Stimulated activated CD8-positive, alpha-beta memory T cell treated with anti-CD3 and anti-CD28 coated beads, Interleukin-15, amount 100 ng/mL, for 24 hours (primary cell): ENCODE data around the gene ABL2.
"Not testable (repeated sequence)": the region's sequence is repeated elsewhere in the genome, so short reads cannot be mapped to it uniquely, and the experiment has no call there.

Source experiments
- DNase-seq: peaks from one replicate; pipeline ENCODE4 v3.0.0-alpha.2; 2020; ENCODE audit warnings: low read depth

The ABL2 gene

DNA sequence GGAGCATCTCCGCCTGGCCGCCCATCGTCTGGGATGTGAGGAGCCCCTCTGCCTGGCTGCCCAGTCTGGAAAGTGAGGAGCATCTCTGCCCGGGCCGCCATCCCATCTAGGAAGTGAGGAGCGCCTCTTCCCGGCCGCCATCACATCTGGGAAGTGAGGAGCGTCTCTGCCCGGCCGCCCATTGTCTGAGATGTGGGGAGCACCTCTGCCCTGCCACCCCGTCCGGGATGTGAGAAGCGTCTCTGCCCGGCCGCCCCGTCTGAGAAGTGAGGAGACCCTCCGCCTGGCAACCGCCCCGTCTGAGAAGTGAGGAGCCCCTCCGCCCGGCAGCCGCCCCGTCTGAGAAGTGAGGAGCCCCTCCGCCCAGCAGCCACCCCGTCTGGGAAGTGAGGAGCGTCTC is 94.3 kb downstream of the ABL2 start:
- DNase-seq, result not testable (repeated sequence)

DNA sequence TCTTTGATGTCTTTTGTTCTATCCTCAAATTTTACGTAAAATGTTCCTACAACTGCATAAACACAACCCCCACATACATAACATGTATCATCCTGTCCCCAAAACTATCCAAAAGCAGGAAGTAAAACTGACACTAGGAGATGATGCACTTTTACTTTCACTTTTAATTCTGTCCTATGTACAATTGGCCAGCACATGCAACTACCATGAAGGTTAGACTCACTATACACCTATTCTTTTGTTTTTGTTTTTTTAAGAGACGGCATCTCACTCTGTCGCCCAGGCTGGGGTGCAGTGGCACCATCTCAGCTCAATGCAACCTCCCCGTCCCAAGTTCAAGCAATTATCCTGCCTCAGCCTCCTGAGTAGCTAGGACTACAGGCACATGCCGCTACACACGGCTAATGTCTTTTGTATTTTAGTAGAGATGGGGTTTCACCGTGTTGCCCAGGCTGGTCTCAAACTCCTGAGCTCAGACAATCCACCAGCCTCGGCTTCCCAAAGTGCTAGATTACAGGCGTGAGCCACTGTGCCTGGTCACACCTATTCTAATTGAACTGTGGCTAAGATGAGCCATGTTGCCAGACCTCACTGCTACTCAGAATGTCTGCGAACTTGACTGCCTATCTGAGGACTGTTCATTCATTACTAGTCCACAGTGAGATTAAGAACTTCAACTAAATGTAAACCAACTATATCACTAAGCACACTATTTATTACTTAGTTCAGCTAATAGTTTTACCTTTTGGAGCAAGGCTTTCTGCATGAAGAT is 99.6 kb downstream of the ABL2 start:
- DNase-seq, result no peak

DNA sequence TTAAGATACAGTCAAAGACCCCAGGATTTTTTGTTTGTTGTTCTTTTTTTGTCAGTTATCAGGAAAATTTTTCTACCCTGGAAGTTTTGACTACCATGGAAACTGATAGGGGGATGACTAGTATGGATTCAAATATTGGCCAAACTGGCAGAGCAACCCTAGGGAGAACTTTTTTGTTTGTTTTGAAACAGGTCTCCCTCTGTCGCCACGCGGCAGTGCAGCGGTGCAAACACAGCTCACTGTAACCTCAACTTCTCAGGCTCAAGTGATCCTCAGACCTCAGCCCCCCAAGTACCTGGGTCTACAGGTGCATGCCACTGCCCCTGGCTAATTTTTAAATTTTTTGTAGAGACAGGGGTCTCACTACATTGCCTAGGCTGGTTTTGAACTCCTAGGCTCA is 101.0 kb downstream of the ABL2 start:
- no peak for DNase-seq

DNA sequence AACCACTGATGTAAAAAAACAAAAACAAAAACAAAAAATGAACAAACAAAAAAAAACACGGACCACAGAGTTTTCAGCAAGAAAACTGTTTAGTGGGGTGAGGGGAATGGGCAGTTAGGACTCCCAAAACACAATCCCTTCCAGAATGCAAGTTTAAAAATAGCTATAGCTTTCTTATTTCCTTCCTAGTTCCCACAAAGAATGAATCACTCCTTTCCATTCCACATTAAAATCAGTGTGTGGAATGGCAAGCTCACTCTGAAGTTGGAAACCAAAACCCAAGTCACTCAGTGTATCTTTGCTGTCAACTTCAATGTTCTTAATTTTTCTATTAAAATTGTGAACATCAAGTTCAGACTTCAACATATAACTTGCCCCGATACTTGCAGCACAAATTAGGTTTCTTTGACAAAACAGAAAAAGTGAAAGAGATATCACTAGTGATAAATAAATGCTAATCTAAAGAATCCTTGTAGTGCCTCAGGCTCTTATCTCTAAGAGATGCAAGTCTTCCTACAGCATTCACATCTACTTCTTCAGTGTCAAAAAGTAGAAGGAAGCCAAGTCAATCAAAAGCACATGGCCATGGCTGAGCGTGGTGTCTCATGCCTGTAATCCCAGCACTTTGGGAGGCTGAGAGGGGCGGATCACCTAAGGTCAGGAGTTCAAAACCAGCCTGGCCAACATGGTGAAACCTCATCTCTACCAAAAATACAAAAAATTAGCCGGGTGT is 102.1 kb downstream of the ABL2 start:
- no peak for DNase-seq

DNA sequence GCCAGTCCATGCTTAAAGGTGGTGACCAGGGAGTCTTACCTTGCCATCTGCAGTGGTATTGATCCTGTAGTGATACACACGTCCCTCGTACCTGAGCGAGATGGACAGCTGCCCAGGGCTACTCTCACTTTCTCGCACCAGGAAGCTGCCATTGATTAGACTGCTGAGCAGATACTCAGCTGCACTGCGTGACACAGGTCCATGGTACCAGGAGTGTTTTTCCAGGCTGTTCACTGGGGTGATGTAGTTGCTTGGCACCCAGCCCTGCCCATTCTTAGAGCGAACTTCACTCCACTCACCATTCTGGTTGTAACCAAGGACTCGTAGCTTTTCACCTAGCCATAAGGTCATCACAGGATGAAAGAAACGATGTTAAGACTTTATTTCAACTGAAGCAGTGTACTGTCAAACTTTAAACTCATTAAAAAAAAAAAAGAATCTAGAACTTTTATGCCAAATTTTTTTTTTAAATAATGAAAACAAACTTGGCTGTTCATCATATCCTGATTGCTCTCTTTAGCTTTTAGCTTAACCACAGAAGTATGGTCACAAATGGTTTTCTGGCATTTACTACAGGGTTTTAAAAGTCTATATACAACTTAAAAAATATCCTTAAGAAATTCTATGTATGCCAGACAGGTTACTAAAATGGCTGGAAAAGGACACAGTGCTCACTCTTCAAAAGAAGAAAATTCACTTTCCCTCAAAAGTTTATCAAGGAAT is 103.0 kb downstream of the ABL2 start:
- DNase-seq, result no peak

DNA sequence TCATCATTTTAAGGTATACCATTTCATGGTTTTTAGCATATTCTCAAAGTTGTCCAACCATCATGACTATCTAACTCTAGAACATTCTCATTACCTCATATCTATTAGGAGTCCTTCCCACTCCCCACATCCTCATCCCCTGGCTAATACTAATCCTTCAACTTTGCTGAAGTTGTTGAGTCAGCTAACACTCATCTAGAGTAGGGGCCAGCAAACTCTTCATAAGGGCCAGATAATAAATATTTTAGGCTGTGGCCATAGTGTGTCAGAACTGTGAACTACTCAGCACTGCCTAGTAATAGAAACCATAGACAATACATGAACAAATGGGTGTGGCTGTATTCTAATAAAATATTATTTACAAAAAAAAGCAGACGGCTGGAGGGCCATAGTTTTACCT is 104.6 kb downstream of the ABL2 start:
- no peak for DNase-seq

DNA sequence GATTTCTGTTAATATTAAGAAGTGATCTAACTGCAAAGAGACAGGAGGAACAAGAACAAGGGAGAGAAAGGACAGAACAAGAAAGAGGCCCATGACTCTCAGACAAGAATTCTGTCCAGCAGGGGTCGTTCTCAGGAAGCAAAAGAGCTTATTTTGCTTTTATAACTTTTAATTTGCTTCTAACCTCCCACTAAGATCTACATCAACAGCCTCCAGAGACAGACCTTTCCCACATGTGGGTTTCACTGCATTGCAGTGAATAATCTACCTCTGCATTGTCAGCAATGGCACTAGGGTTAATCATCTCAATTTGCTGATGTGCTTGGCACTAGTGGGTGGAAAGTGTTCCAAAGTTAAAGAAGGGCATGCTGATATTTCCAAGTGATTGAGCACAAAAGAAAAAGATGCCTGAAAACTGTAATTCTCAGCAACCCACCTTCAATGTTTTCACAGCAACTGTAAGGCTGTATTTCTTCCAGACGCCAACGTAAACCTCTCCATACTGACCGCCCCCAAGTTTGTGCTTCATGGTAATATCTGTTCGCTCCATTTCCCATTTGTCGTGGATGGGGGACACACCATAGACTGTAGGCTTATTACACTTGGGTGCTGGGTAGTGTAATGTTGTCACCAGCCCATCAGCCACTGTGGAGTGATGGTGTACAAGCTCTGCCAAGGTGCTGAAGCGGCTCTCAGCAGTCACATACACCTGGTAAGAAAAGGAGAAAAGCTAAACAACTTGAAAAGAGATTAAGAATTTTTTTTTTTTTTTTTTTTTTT is 108.1 kb downstream of the ABL2 start:
- DNase-seq, result no peak

DNA sequence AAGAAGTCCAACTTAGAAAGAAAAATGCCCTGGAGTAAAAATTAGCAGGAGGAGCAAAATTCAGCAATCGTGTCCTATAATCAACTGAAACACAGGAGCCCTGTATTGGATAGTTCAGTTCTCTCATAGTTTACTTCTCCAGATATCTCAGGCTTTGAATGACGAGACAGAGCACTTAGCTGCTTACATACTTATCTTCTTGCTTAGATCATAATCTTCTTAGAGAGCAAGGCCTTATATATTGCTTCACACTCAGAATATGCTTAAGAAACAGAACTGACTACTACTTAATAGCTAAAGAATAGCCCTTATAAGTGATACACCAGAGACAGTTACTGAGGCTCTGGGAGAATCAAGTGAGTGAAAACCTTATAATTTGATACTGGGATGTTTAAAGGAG is 108.7 kb downstream of the ABL2 start:
- no peak for DNase-seq

DNA sequence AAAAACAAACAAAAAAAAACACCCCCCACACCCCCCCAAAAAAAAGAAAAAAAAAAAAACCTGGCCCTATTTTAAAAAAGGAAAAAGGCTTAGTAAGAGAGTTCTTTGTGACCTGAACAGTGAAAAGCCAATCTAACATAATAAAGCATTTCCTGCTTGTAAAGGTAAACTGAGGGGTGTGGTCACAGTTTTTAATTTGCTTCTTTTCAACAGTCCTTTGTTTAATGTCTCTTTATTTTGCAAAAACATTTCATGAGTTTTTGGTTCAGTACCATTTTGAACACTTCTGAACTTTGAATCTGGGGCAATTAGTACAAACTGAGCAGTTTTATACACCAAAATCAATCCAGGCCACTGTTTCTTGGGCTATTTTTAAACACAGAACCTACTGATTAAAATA is 110.0 kb downstream of the ABL2 start:
- DNase-seq, result no peak

DNA sequence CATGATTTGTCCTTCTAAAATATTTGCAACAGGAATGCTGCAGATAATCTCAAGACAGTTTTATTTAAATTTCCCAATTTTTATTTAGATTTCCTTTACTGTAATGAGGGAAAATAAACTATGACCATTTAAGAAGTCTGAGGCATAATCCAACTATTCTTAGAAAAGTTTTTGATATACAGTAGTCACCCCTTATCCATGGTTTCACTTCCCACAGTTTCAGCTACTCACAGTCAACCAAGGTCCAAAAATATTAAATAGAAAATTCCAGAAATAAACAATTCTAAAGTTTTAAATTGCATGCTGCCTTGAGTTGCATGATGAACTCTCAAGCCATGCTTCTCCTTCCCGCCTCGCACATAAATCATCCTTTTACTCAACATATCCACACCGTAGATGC is 114.3 kb downstream of the ABL2 start:
- DNase-seq, result no peak

DNA sequence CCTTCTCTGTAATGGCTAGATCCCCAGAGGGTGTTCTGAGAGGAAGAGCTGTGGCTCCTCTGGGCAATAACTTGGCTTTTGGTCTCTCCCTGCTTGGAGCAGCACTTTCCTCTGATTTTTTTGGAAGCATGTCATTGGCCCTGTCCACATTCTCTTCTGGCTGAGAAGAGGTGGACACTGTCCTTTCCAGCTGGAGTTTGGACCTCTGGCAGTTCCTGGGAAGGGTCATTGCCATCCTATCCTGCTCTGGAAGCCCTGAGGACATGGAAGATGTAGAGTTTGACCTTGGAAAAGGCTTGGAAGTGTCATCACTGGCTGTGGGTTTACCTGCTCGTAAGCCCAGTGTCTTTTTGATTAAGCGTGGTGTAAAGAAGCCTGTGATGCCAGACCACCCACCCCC is 120.8 kb downstream of the ABL2 start:
- DNase-seq, result no peak

DNA sequence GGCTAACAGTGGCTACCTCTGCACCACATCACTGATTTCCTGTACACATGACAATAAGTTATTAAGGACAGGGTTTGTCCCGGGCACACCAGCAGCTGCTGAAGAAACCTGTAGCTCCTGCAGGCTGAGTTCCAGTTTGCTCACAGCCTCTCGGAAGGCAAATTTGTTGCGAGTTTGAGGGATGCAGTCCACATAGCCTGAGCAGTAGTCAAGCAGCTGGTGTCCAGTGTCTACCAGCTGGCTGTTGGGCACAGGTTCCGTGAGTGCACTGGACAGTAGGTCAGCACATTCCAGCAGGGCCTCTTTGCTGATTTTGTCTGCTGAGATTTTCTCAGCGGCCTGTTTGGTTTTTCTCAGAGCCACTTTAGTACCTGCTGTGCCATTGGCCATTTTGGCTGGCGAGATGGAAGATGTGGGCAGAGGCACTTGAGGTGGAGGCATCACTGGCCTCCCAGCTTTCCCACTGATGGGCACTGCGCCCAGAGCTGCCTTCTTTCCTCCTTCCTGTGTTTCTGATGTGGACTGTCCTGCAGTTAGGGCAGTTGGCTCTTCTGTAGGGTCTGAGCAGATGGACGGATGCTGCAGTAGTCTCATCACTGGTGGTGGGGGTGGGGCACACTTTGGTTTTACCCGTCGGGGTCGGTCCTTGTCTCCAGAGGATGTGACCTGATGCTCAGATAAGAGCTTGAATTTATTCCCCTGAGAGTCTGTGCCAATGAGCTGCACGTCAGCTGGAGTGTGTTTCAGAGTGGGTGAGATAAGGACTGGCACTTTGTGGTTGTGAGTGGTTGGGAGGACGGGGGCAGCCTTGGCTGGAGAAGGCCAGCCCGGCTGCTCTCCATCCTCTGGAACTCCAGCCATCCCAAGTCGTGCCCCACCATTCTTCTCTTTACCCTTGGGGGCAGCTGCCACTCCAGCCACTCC is 121.5 kb downstream of the ABL2 start:
- DNase-seq, result no peak

DNA sequence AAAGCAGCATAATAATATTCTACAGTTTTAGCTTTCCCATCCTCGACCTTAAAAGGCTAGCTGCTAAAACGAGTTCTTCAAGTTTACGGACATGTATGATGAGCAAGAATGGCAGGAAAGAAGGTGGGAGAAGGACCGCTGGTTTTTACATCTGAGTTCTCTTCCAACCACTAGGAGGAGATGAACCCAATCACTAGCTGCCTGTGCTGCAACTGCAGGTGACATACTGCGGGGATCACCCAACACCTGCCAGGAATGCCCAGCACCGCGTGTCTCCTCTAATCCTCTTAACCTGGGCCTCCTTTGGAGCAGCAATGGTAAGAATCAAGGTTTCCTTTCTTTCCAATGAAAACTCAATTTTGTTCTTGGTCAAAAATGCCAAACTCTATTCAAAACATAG is 124.1 kb downstream of the ABL2 start:
- DNase-seq, result no peak

DNA sequence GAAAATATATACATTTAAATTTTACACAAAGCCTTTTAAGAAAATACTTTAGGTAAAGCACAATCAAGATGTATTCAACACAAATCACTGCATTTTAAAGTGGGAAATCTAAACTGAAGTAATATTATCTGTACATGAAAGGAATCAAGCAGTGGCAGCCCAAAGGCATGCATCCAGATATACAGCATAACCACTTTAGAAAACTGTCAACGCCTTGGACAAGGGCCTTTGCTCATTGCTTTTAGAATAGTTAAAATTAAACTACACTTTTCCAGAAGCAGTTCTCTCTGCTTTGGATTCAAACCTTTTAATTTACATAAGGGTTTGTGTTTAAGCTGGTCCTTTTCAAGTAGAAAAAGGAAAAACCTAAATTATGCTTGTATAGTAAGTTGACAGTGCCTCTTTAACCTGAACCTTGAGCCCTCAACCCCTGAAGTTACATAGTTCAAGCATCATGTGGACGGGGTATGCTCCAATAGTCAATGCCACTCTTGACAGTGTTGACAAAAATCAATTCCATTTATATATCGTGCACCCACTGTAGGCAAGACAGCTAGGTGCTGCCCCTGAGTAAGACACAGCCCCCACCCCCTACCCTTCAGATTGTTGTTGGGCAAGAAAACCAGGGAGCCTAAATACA is 124.7 kb downstream of the ABL2 start:
- DNase-seq, result no peak

DNA sequence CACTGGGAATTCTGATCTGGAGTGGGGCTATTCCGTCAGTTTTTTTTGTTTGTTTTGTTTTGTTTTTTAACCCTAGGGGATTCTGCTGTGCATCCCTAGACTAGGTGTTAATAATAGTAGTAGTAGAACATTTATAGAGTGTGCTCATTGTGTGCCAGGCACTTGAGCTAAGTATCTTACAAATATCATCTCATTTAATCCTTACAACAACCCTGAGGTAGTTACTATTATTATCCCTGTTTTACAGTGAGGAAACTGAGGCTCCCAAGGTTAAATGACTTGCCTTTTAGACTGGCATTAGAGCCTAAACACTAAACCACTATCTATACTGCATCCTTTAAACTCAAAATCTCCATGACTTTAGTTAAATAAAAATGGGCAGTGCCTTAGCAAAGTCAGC is 125.5 kb downstream of the ABL2 start:
- no peak for DNase-seq

DNA sequence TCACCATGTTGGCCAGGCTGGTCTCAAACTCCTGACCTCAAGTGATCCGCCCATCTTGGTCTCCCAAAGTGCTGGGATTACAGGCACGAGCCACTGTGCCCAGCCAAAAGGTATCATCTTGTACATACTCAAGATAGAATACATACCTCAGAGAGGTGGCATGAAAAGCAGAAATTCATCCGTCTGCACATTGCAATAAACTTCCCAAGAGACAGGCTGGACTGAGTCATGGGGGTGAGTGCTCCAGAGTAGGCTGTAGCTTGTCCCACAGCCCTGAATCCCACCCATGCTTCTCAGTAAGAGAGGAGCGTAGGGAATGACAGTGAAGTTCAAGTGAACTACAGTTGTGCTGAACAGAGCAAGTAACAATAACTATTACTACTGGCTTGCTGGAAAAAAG is 127.9 kb downstream of the ABL2 start:
- DNase-seq, result no peak

DNA sequence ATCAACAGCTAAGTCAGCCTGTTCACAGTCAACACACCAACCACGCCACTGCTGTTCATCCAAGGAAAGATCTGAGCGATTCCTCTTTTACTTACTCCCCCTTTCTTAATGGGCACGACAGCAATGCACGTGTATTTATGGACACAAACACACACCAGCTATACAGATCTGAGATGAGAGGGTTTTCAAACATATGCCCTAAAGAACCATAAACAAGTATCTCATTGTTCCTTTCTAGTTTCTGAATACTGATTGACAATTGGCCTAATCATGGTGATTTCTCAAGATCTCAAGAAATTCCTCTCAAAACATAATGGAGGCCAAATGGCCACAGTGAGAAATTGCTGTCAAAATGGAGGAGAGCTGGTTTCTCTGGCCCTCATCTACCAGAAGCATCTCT is 129.6 kb downstream of the ABL2 start:
- no peak for DNase-seq

DNA sequence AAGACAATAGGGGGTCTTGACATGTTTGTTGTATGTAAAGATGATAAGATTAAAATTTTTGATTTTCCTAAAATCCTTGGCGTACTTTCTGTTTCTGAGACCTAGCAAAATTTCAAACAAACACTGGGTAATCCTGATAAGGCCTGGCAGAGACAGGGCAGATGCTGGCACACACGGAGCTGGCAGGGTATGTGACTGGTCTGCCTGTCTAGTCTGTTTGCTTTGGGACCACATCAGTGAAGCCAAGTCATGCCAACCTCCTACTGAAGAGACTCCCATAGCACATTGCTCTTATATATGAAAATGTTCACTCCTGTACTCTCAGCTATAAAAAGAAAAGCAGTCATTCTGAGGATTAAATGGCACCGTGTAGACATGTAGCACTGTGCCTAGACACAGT is 133.6 kb downstream of the ABL2 start:
- no peak for DNase-seq

DNA sequence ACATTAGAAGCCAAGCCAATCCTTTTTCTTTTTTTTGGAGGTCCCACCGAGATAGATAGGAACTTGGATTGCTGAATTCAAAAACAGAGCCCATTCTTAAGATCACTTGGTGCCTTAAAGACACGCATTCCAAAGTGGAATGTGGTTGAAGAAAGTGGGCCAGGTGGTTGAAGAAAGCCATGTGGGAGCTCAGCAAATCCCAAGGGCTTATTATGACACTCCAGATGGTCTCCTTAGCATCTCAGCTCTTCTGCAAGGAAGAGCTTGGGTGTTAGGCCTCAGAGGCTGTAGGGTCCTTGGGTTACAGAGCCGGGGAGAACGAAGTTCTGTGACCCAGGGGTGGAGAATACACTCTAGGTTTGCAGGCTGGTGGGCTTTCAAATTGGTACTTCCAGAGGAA is 134.1 kb downstream of the ABL2 start:
- no peak for DNase-seq

DNA sequence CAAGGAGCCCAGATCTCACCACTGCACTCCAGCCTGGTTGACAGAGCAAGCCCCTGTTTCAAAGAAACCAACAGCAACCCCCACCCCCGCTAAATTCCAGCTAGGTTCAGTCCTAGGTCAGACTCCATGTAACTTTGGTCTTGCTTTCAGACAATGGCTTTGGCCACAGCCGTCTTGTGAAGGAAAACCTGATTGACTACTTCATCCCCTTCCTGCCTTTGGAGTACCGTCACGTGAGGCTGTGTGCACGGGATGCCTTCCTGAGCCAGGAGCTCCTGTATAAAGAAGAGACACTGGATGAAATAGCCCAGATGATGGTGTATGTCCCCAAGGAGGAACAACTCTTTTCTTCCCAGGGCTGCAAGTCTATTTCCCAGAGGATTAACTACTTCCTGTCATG is 134.7 kb downstream of the ABL2 start:
- DNase-seq, result no peak
